Frontal cortex (tissue), 4 donors: ENCODE measurements around the gene PRR18. TPM values are rescaled to one million over a fixed set of nuclear protein-coding genes. Genes with fewer than 3 reads are reported as not detected.
"Not testable (repeated sequence)": the region's sequence is repeated elsewhere in the genome, so short reads cannot be mapped to it uniquely, and the experiment has no call there.

Experiments
- DNase-seq, 2 donors: peaks; one replicate each; pipeline ENCODE4 v3.0.0; 2012; ENCODE audit warnings: low spot score in 2 of 2
- FAIRE-seq: peaks from 2 replicates; lab custom pipeline; 2012; peaks lifted over from hg19 to GRCh38; lab: Jason Lieb, UNC
- total RNA-seq: library from RNA; depleted of rRNA; stranded (reverse); fragments of >200 nt; gene quantifications from one replicate; pipeline ENCODE4 v1.2.3, GENCODE V29; 2014
- donor health status: control.
- donor health status: control.
- donor health status: control.

PRR18 gene, protein sequence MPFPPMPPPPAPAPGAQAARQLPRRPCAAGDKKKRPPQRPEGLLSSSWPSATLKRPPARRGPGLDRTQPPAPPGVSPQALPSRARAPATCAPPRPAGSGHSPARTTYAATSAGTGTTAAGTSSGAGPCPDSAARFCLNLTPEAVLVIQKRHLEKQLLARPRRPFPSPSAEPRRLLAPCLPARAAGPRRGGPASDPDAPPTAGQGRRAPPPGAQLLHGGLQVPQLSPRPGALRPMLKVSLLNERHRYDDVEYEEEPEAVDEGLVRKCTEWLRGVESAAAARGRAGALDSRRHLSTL
- under 0.01 TPM for total RNA-seq

GRCh38 chr6:166308033-166308768, at the start of gene PRR18:
Gene PRR18, minus strand, starts transcription at chr6:166308392. Its CDS starts 250 bp downstream, at chr6:166308142.
- no peak for FAIRE-seq

GRCh38 chr6:166355552-166355951, 47.4 kb upstream of the PRR18 start:
- DNase-seq: no peak
- no peak for FAIRE-seq

More at GRCh38 chr6:166308033-166308768, at the start of gene PRR18:
- peak in 1 of 2 donors; percentile 75 for DNase-seq

GRCh38 chr6:166354965-166355364, 46.8 kb upstream of the PRR18 start:
- no peak for FAIRE-seq
- no peak for DNase-seq

DNA sequence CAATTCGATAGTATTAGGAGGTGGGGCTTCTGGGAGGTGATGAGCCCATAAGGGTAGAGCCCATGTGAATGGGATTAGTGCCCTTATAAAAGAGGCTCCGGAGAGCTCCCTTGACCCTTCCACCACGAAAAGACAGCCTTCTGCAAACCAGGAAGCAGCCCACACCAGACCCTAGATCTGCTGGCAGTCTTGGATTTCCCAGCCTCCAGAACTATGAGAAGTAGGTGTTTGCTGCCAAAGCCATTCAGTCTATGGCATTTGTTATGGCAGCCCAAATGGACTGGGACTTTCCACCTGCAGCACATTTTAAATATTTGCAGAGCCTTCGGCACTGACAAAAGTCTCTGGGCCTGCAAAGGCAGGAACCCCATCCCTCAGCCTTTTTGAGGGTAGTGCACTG, 46.0 kb upstream of the PRR18 start:
- FAIRE-seq (no peak), DNase-seq (no peak)

DNA sequence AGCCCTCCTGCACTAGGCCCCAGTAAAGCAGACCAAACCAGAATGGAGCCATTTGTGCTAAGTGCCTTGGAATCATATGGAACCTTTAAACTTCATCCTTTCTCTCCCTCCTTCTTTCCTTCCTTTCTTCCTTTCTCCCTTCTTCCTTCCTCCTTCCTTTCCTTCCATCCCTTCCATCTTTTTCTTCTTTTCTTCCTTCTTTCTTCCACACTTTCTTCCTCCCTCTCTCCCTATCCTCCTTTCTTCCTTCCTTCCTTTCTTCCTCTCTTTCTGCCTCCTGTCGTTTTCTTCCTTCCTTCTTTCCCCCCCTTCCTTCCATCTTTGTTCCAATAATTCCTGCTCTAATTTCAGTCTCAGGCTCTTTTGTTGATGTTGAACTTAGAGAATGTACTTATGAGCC, 45.3 kb upstream of the PRR18 start:
- DNase-seq: no peak
- FAIRE-seq: no peak

DNA sequence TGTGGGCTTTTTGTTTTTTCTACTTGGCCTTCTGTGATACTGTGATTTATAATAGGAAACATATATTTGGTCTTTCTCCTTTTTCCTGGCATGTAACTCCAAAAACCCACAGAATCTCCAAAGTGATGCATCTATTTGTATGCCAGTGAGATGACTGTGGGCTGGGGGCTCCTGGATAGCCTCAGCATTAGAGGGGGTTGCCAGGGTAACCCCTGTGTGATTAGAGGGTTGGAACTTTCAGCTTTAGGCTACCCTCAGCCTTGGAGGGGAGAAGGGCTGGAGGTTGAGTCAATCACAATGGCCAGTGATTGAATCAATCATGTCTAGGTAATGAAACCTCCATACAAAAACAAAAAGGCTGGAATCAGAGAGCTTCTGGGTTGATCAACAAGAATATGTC, 44.7 kb upstream of the PRR18 start:
- FAIRE-seq (no peak), DNase-seq (no peak)

DNA sequence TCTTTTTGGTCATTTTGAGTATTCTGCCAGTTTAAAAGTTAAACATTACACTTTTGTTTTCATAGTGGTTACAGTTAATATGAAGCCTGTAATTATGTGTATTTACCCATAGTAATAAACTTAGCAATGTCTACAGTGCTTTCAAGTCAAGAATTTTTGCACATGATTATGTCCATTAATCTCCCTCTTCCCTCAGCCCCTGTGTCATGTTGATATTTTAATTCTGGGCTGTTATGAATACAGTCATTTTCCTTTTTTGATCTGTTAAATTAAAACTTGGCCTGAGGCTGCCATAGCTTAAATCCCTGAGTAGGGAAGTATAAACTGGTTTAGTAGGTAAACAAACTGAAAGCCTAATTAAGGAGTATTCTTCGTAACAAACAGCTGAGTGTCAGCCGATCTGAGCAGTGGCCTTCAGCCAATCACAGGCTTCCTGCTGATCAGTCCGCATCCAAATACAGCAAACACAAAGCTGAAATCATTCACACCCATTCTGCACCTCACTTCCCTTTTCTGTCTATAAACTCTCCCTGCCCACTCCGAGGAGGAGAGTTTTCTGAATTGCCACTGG, 43.6 kb upstream of the PRR18 start:
- DNase-seq: no peak

GRCh38 chr6:166348305-166348949, 40.2 kb upstream of the PRR18 start:
- FAIRE-seq: no peak

More for the DNA sequence above, 43.6 kb upstream of the PRR18 start:
- no peak for FAIRE-seq

GRCh38 chr6:166346965-166347364, 38.8 kb upstream of the PRR18 start:
- DNase-seq (no peak), FAIRE-seq (no peak)

More at GRCh38 chr6:166348305-166348949, 40.2 kb upstream of the PRR18 start:
- DNase-seq: no peak

DNA sequence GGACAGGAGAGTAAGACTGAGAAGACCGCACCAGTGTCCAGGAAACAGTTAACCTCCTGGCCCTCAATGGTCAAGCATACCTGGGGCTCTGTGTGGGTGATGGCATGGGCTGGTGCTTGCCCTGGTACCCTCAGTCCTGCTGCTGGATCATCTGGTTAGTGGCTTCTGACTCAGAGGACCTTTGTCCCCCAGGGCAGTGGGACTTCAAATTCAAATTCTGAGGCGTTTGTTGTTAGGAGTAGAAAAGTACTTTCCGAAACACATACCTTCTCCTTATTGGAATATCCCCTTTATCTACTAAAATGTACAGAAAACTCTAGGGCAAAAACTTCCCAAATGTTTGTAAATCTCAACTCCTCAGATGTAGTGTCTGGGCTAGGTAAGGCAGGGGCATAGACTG, 38.3 kb upstream of the PRR18 start:
- no peak for DNase-seq
- FAIRE-seq: no peak

- DNase-seq, FAIRE-seq: not testable (repeated sequence)
Observed at GRCh38 chr6:166345672-166346071, 37.5 kb upstream of the PRR18 start.

DNA sequence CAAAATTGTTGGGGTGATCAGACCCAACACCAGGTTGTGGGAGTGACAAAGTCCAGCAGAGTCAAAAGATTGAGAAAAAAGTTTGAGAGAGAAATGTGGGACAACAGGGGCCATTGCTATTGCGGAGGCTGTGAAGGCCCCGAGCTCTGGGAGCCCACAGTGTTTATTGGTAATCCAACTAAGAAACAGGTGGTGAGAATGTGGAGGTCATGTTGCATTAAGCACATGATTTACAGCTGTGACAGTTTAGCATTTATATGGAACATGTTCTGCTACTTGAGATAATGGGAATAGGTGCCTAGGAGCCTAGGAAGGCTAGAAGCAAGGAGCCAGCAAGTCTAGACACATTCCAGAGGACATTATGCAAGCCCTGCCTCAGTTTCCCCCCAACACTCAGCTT, 36.7 kb upstream of the PRR18 start:
- not testable (repeated sequence) for DNase-seq, FAIRE-seq

DNA sequence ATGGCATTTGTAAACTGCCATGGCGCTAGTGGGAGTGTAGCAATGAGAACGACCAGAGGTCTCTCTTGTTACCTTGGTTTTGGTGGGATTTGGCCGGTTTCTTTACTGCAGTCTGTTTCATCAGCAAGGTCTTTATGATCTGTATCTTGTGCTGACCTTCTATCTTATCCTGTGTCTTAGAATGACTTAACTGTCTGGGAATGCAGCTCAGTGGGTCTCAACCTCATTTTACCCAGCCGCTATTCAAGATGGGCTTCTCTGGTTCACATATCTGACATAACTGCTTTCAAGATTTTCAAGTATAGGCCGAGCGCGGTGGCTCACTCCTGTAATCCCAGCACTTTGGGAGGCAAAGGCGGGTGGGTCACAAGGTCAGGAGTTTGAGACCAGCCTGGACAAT, 36.0 kb upstream of the PRR18 start:
- DNase-seq: no peak
- FAIRE-seq: no peak

DNA sequence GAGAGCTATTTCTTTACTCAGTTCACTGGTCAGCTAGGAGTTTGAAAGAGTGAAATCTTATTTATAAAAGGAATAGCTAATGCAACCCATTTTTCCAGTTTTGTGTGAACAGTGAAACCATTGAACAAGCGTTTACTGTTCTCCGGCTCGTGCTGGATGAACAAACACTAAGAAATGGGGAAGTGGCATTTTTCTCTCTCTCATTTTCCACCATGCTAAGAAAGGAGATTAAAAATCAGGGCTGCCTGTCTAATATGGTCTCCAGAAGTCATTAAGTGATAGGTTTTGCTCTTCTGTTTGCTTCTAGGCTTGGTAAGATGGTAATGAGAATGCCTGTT, 34.9 kb upstream of the PRR18 start:
- DNase-seq: no peak
- FAIRE-seq: no peak

DNA sequence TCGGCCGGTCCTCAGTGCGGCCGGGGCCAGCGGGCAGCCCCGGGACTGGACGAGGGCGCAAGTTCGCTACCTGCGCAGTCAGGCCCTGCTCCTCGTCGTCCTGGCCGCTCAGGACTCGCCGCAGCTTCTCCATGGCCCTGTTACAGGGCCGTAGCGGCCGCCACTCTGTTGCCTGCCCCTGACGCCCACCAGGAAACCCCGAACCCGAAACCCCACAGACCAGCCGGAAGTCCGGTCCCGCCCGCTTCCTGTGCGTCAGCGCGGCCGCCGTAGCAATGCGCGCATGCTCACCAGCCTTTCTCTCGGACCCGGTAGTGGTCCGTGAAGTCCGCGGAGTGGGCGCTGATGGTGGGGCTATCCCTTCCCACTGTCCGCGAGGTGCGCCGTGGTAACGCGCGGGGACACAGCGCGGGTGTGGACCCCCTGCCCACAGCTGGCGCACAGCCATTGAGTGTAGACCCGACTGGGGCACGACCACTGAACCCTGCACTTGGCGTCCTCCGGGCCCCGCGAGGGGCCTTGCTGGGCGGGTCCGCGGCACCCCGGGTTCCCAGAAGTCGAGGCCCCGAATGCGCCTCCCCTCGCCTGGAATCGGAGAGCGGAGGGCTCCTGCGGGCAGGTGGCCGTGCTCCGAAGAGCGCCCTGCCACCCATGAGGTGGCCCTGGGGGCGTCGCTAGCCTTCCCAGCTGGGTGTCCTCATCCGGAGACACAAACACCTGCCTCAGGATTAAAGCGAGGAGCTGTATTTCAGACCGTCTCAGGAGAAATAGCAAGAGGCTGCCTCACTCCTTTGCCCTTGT, 34.4 kb upstream of the PRR18 start, which contains the start of gene SFT2D1:
Gene SFT2D1, minus strand, starts transcription at position 197 of the 801 bp plus-strand sequence. Its CDS starts 64 bp downstream, at position 133.
- no peak for FAIRE-seq

GRCh38 chr6:166341977-166342348, 33.8 kb upstream of the PRR18 start:
- DNase-seq: no peak

More for the DNA sequence above, 34.4 kb upstream of the PRR18 start, which contains the start of gene SFT2D1:
- DNase-seq: peak; percentile 86 to 91

DNA sequence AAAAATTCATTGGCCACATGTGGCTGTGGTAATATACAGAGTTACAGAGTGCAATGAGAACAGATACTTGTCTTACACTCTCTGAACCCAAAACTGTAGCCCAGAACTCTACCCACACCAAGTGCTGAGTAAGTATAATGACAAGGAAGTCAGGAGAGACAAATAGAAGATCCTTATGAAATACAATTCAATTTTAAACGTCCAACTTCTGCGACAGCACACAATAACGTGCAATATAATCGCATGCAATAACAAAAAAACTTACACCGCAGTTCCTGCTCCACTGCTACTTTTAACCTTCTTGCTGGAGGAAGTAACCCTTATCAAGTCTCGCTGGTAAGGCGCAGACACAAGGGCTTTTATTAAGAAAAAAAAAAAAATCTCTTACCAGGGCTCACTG, 33.3 kb upstream of the PRR18 start:
- FAIRE-seq: no peak

More at GRCh38 chr6:166341977-166342348, 33.8 kb upstream of the PRR18 start:
- FAIRE-seq: no peak

GRCh38 chr6:166338854-166339253, 30.7 kb upstream of the PRR18 start:
- no peak for DNase-seq
- FAIRE-seq: no peak

More for the DNA sequence above, 33.3 kb upstream of the PRR18 start:
- DNase-seq: no peak

DNA sequence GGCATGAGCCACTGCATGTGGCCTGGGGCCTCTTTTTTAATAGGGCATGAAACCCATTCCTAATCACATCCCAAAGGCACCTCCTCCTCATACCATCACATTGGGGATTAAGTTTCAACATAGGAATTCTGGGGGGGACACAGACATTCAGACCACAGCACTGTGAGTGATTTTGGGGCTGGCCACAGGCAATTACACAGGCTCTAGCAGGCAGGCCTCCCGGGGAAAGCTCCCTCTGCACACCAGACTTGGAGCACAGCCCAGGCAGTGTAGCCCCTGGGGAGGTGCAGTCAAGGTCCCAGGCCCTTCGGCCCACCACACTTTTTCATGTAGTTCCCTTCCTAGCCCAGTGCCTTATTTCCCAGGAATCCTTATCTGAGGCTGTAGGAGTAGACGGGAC, 28.7 kb upstream of the PRR18 start:
- DNase-seq (no peak), FAIRE-seq (no peak)
